ENCODE data around the gene ANKFN1. TPM values are rescaled to one million over a fixed set of nuclear protein-coding genes. Genes with fewer than 3 reads are reported as not detected.

ANKFN1 gene
- total and polyA plus RNA-seq, 2 of the 13 experiments (the other 11 are each of a cell fraction or from before 2014, with no cell fraction given) = not detected

DNA sequence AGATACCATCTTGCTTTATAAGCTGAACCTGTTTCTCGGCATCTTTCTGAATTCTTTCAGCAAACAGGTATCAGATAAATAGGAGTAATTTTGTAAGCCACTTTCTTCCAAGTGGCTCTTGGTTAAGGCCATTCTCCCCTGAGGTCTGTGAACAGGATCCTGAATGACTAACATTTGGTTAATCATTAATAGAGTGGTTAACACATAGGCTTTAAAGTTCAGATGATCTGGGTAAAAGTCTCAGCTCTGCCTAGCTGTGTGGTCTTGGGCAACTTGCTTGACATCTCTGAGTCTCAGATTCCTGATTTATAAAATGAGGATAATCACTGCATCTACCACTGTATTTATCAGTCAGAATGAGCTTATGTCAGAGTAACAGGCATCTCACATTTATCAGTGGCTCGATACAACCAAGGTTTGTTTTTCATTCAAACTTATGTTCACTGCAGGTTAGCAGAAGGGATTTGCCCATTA lies 44.4 kb upstream of the ANKFN1 start (continued):
- TF ChIP-seq, protein P1, sequence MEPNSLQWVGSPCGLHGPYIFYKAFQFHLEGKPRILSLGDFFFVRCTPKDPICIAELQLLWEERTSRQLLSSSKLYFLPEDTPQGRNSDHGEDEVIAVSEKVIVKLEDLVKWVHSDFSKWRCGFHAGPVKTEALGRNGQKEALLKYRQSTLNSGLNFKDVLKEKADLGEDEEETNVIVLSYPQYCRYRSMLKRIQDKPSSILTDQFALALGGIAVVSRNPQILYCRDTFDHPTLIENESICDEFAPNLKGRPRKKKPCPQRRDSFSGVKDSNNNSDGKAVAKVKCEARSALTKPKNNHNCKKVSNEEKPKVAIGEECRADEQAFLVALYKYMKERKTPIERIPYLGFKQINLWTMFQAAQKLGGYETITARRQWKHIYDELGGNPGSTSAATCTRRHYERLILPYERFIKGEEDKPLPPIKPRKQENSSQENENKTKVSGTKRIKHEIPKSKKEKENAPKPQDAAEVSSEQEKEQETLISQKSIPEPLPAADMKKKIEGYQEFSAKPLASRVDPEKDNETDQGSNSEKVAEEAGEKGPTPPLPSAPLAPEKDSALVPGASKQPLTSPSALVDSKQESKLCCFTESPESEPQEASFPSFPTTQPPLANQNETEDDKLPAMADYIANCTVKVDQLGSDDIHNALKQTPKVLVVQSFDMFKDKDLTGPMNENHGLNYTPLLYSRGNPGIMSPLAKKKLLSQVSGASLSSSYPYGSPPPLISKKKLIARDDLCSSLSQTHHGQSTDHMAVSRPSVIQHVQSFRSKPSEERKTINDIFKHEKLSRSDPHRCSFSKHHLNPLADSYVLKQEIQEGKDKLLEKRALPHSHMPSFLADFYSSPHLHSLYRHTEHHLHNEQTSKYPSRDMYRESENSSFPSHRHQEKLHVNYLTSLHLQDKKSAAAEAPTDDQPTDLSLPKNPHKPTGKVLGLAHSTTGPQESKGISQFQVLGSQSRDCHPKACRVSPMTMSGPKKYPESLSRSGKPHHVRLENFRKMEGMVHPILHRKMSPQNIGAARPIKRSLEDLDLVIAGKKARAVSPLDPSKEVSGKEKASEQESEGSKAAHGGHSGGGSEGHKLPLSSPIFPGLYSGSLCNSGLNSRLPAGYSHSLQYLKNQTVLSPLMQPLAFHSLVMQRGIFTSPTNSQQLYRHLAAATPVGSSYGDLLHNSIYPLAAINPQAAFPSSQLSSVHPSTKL (CRISPR knock-in tag; IDR thresholded peaks at IDR 0.05) = peak; percentile 47; the same call in 1 of the 2 replicates
- TF ChIP-seq NR2F6 (IDR thresholded peaks at IDR 0.05) (no peak), NR2F6 (CRISPR knock-in tag; IDR thresholded peaks at IDR 0.05) (no peak), MIER2 (CRISPR knock-in tag; IDR thresholded peaks at IDR 0.05) (no peak), MAFF (IDR thresholded peaks at IDR 0.05; ENCODE audit: low read depth, low read length) (no peak), ZNF333 (CRISPR knock-in tag; IDR thresholded peaks at IDR 0.05; ENCODE audit: borderline replicate concordance) (no peak), NONO (IDR thresholded peaks at IDR 0.05) (no peak), NONO (CRISPR knock-in tag; conservative IDR thresholded peaks at IDR 0.05) (peak; percentile 52; the same call in 1 of the 2 replicates), ZNF30 (CRISPR knock-in tag; IDR thresholded peaks at IDR 0.05) (no peak), ZNF292 (CRISPR knock-in tag; IDR thresholded peaks at IDR 0.05; ENCODE audit: borderline replicate concordance, low read depth) (no peak), HNRNPUL1 (IDR thresholded peaks at IDR 0.05; ENCODE audit: low read depth, low read length) (peak; percentile 83; the same call in 1 of the 2 replicates), MYNN (CRISPR knock-in tag; IDR thresholded peaks at IDR 0.05; ENCODE audit: low read depth) (no peak), EP300 (IDR thresholded peaks at IDR 0.05; ENCODE audit: low read depth in 2 of 2, low read length in 2 of 2) (no peak), EP300 (CRISPR knock-in tag; IDR thresholded peaks at IDR 0.05; ENCODE audit: borderline replicate concordance) (no peak), FOSL2 (CRISPR knock-in tag; IDR thresholded peaks at IDR 0.05) (0 out of 2 replicates have a peak, but pooled peaks have one; percentile 11), HNF4A (CRISPR knock-in tag; IDR thresholded peaks at IDR 0.05) (peak; percentile 44; the same call in 1 of the 2 replicates)
- TF ChIP-seq, protein P2, sequence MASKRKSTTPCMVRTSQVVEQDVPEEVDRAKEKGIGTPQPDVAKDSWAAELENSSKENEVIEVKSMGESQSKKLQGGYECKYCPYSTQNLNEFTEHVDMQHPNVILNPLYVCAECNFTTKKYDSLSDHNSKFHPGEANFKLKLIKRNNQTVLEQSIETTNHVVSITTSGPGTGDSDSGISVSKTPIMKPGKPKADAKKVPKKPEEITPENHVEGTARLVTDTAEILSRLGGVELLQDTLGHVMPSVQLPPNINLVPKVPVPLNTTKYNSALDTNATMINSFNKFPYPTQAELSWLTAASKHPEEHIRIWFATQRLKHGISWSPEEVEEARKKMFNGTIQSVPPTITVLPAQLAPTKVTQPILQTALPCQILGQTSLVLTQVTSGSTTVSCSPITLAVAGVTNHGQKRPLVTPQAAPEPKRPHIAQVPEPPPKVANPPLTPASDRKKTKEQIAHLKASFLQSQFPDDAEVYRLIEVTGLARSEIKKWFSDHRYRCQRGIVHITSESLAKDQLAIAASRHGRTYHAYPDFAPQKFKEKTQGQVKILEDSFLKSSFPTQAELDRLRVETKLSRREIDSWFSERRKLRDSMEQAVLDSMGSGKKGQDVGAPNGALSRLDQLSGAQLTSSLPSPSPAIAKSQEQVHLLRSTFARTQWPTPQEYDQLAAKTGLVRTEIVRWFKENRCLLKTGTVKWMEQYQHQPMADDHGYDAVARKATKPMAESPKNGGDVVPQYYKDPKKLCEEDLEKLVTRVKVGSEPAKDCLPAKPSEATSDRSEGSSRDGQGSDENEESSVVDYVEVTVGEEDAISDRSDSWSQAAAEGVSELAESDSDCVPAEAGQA (IDR thresholded peaks at IDR 0.05; ENCODE audit: low read depth) = no peak
- TF ChIP-seq, protein P2 (CRISPR knock-in tag; IDR thresholded peaks at IDR 0.05; ENCODE audit: borderline replicate concordance) = no peak
- TF ChIP-seq, protein P3, sequence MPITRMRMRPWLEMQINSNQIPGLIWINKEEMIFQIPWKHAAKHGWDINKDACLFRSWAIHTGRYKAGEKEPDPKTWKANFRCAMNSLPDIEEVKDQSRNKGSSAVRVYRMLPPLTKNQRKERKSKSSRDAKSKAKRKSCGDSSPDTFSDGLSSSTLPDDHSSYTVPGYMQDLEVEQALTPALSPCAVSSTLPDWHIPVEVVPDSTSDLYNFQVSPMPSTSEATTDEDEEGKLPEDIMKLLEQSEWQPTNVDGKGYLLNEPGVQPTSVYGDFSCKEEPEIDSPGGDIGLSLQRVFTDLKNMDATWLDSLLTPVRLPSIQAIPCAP (CRISPR knock-in tag; IDR thresholded peaks at IDR 0.05; ENCODE audit: low read depth) = no peak
- TF ChIP-seq, protein P4, sequence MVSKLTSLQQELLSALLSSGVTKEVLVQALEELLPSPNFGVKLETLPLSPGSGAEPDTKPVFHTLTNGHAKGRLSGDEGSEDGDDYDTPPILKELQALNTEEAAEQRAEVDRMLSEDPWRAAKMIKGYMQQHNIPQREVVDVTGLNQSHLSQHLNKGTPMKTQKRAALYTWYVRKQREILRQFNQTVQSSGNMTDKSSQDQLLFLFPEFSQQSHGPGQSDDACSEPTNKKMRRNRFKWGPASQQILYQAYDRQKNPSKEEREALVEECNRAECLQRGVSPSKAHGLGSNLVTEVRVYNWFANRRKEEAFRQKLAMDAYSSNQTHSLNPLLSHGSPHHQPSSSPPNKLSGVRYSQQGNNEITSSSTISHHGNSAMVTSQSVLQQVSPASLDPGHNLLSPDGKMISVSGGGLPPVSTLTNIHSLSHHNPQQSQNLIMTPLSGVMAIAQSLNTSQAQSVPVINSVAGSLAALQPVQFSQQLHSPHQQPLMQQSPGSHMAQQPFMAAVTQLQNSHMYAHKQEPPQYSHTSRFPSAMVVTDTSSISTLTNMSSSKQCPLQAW (CRISPR knock-in tag; IDR thresholded peaks at IDR 0.05) = peak; percentile 97

Measured in HepG2 (cell line).